GM12891 (cell line): ENCODE results near the gene HBG2.

Source experiments
- DNase-seq: peaks from one replicate; pipeline ENCODE4 v3.0.0; 2011; ENCODE audit warnings: low spot score; ENCODE audit not compliant: insufficient read length
- FAIRE-seq: peaks from 2 replicates; lab custom pipeline; 2011; peaks lifted over from hg19 to GRCh38; lab: Jason Lieb, UNC
- PAX5 ChIP-seq: IDR thresholded peaks from 2 replicates; pipeline ENCODE4 v1.6.1; 2011; ENCODE audit warnings: low read length, moderate library complexity, mild to moderate bottlenecking; ENCODE audit not compliant: insufficient read depth, severe bottlenecking
- POLR2A ChIP-seq: IDR thresholded peaks from 2 replicates; pipeline ENCODE4 v1.6.1; 2011; ENCODE audit warnings: low read depth, low read length, control low read depth
- POLR2AphosphoS5 ChIP-seq: IDR thresholded peaks from 2 replicates; pipeline ENCODE4 v1.6.1; 2011; ENCODE audit warnings: low read depth, low read length, control low read depth
- POU2F2 ChIP-seq: IDR thresholded peaks from 2 replicates; pipeline ENCODE4 v1.6.1; 2011; ENCODE audit warnings: low read depth, mild to moderate bottlenecking, control low read depth, low read length, moderate library complexity
- SPI1 ChIP-seq: IDR thresholded peaks from 2 replicates; pipeline ENCODE4 v1.6.1; 2011; ENCODE audit warnings: low read depth, low read length, control low read depth
- TAF1 ChIP-seq: IDR thresholded peaks from 2 replicates; pipeline ENCODE4 v1.6.1; 2011; ENCODE audit warnings: low read depth, low read length, control low read depth

HBG2 gene

DNA sequence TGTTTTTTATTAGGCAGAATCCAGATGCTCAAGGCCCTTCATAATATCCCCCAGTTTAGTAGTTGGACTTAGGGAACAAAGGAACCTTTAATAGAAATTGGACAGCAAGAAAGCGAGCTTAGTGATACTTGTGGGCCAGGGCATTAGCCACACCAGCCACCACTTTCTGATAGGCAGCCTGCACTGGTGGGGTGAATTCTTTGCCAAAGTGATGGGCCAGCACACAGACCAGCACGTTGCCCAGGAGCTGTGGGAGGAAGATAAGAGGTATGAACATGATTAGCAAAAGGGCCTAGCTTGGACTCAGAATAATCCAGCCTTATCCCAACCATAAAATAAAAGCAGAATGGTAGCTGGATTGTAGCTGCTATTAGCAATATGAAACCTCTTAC, 29.1 kb downstream of the HBG2 start:
- no peak for TF ChIP-seq PAX5
- no peak for TF ChIP-seq POLR2AphosphoS5
- TF ChIP-seq SPI1, result no peak
- TF ChIP-seq POLR2A, result no peak
- TF ChIP-seq POU2F2, result no peak
- no peak for TF ChIP-seq TAF1
- DNase-seq (no peak), FAIRE-seq (no peak)

DNA sequence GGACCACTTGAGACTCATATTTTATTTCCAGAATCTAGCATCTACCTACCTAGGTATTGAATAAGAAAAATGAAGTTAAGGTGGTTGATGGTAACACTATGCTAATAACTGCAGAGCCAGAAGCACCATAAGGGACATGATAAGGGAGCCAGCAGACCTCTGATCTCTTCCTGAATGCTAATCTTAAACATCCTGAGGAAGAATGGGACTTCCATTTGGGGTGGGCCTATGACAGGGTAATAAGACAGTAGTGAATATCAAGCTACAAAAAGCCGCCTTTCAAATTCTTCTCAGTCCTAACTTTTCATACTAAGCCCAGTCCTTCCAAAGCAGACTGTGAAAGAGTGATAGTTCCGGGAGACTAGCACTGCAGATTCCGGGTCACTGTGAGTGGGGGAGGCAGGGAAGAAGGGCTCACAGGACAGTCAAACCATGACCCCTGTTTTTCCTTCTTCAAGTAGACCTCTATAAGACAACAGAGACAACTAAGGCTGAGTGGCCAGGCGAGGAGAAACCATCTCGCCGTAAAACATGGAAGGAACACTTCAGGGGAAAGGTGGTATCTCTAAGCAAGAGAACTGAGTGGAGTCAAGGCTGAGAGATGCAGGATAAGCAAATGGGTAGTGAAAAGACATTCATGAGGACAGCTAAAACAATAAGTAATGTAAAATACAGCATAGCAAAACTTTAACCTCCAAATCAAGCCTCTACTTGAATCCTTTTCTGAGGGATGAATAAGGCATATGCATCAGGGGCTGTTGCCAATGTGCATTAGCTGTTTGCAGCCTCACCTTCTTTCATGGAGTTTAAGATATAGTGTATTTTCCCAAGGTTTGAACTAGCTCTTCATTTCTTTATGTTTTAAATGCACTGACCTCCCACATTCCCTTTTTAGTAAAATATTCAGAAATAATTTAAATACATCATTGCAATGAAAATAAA, 29.8 kb downstream of the HBG2 start:
- FAIRE-seq, result no peak
- no peak for DNase-seq
- no peak for TF ChIP-seq TAF1
- TF ChIP-seq POU2F2, result no peak
- no peak for TF ChIP-seq PAX5
- no peak for TF ChIP-seq POLR2AphosphoS5
- no peak for TF ChIP-seq POLR2A
- TF ChIP-seq SPI1, result no peak

DNA sequence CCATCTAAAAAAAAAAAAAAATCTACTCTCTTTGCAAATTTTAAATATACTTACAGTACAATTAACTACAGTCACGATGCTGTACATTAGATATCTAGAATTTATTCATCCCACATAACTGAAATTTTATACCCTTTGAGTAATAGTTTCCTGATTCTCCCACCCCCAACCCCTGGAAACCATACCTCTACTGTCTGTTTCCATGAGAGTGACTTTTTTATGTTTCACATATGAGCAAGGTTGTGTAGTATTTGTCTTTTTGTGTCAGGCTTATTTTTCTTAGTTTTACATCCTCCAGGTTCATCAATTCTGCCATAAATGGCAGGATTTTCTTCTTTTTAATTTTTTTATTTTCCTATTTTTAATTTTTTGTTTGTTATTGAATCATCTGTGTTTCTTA, 30.9 kb downstream of the HBG2 start:
- no peak for FAIRE-seq
- DNase-seq, result no peak
- TF ChIP-seq PAX5 (no peak), POU2F2 (no peak), TAF1 (no peak), POLR2A (no peak), SPI1 (no peak), POLR2AphosphoS5 (no peak)

DNA sequence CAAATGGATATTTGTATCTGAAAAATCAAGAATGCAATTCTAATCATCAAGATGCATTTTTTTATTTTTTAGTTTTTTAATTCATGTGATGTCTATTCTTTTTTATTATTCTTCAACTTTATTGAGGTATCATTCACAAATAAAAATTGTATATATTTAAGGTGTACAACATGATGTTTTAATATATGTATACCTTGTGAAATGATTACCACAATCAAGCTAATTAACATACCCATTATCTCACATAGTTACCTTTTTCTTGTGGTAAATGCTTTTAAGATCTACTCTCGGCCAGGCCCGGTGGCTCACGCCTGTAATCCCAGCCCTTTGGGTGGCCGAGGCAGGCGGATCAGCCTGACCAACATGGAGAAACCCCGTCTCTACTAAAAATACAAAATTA, 31.4 kb downstream of the HBG2 start:
- TF ChIP-seq SPI1 (no peak), PAX5 (no peak), POLR2AphosphoS5 (no peak)
- no peak for DNase-seq
- FAIRE-seq, result no peak

DNA sequence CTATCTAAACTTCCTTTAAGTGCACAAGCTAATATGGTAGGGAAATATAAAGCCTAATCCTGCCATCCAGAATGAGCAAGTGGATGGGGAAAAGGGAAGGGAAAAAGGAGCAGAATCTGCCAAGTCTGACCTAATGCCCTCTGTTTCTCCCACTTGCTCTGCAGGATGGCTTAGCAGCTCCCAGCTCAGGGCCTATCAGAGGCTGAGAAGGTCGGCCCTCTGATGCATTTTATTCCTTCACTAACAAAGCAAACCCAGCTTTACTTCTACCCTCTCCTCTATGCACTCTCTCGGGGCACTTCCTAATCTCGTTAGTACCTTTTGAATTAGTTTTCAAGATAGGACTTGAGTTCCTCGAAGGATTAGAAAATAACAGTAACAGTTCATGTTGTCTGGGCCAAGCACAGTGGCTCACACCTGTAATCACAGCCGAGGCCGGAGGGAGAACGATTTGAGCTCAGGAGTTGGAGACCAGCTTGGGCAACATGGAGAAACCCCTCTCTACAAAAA, 44.1 kb downstream of the HBG2 start:
- DNase-seq (no peak), FAIRE-seq (no peak)
- TF ChIP-seq PAX5 (no peak), POLR2A (no peak), POU2F2 (no peak), POLR2AphosphoS5 (no peak), TAF1 (no peak), SPI1 (no peak)

DNA sequence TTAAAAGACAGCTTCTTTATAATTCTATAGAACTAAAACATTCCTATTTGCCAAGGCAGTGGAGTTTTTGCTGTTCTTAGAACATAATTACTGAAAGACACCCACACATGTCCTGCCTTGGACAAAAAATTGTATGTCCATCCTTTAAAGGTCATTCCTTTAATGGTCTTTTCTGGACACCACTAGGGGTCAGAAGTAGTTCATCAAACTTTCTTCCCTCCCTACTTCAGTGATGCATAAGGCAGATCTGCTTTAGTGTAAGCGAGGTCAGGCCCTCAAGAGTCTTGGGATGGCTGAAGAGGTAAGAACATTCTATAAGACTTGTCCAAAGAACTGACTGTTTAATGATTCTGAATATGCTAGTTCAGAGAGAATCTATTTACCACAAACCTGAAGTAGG, 49.8 kb downstream of the HBG2 start:
- FAIRE-seq (peak; percentile 58), DNase-seq (no peak)
- TF ChIP-seq TAF1 (no peak), SPI1 (no peak), POLR2A (no peak), POU2F2 (no peak), PAX5 (no peak), POLR2AphosphoS5 (no peak)

DNA sequence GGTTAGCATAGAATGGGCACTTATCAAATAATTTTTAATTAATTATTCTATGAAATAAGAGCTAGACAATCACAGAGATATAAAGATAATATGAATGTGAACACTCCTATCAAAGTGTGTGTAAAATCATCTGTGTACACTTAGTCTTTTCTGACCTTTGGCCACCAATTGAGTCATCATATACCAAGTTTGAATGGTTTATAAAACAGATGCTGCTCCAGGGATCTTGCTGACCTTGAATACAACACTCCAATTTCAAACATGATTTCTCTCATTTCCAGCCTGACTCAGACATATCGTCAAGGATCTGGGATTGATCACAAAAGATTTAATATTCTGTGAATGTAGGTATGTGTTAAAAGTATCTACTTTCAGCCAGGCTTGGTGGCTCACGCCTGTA, 51.2 kb downstream of the HBG2 start:
- TF ChIP-seq POLR2AphosphoS5, result no peak
- no peak for TF ChIP-seq POLR2A
- no peak for TF ChIP-seq PAX5
- no peak for TF ChIP-seq SPI1
- TF ChIP-seq TAF1, result no peak
- TF ChIP-seq POU2F2, result no peak
- DNase-seq (no peak), FAIRE-seq (no peak)
